HepG2 (cell line): ENCODE measurements around the gene OGG1. TPM values are rescaled to one million over a fixed set of nuclear protein-coding genes. Genes with fewer than 3 reads are reported as not detected.

ENCODE experiments used
- ATF7-NPFF ChIP-seq: sonication (generic); formaldehyde crosslinking; IDR thresholded peaks from 2 replicates; pipeline ENCODE4 v1.8.1; 2023; ENCODE audit warnings: mild to moderate bottlenecking, low read depth, missing genetic modification reagents, moderate library complexity
- CAMTA2 ChIP-seq: sonication (generic); formaldehyde crosslinking; IDR thresholded peaks from 2 replicates; pipeline ENCODE4 v1.4.0; 2020; ENCODE audit warnings: mild to moderate bottlenecking, missing genetic modification reagents, borderline replicate concordance
- CBFB ChIP-seq: sonication (generic); formaldehyde crosslinking; IDR thresholded peaks from 2 replicates; pipeline ENCODE4 v1.4.0; 2020; ENCODE audit warnings: missing genetic modification reagents
- CC2D1A ChIP-seq: sonication (generic); formaldehyde crosslinking; IDR thresholded peaks from 2 replicates; pipeline ENCODE4 v1.8.1; 2023; ENCODE audit warnings: mild to moderate bottlenecking, missing genetic modification reagents
- ELF3 ChIP-seq: IDR thresholded peaks from 2 replicates; pipeline ENCODE4 v1.6.1; 2016; ENCODE audit warnings: missing genetic modification reagents, missing compliant biosample characterization
- FOXO1 ChIP-seq: sonication (generic); formaldehyde crosslinking; IDR thresholded peaks from 2 replicates; pipeline ENCODE4 v1.4.0; 2020; ENCODE audit warnings: missing genetic modification reagents
- GABPB1 ChIP-seq: IDR thresholded peaks from 2 replicates; pipeline ENCODE4 v1.6.1; 2016; ENCODE audit warnings: mild to moderate bottlenecking, missing genetic modification reagents, moderate library complexity, missing compliant biosample characterization
- GATAD1 ChIP-seq: IDR thresholded peaks from 2 replicates; pipeline ENCODE4 v1.6.1; 2016; ENCODE audit warnings: missing genetic modification reagents, missing compliant biosample characterization
- KDM4B ChIP-seq: sonication (generic); formaldehyde crosslinking; IDR thresholded peaks from 2 replicates; pipeline ENCODE4 v1.4.0; 2020; ENCODE audit warnings: missing genetic modification reagents
- LCORL ChIP-seq, 2 experiments: fragments of 450-650 bp in 1 of 2; sonication (generic) in 1 of 2; formaldehyde crosslinking in 1 of 2; IDR thresholded peaks; 2 replicates each; pipeline versions ENCODE4 v1.5.0 to v1.6.1; 2017 to 2020; ENCODE audit warnings: antibody characterized with exemption in 1 of 2, missing genetic modification reagents in 1 of 2
- RBM39 ChIP-seq: fragments of 200-400 bp; formaldehyde crosslinking; IDR thresholded peaks from one replicate; pipeline ENCODE4 v1.6.1; 2018; ENCODE audit warnings: antibody characterized with exemption, mild to moderate bottlenecking, low read depth, low read length; ENCODE audit not compliant: poor library complexity, severe bottlenecking
- RCOR2 ChIP-seq: IDR thresholded peaks from 2 replicates; pipeline ENCODE4 v1.6.1; 2016; ENCODE audit warnings: missing biosample characterization, missing genetic modification reagents
- SIN3A ChIP-seq: IDR thresholded peaks from 2 replicates; pipeline ENCODE4 v1.6.1; 2011; ENCODE audit warnings: low read depth, mild to moderate bottlenecking, control low read depth, low read length, borderline replicate concordance
- THAP11 ChIP-seq: IDR thresholded peaks from 2 replicates; pipeline ENCODE4 v1.6.1; 2016; ENCODE audit warnings: missing biosample characterization, missing genetic modification reagents
- ZBTB38 ChIP-seq: sonication (generic); formaldehyde crosslinking; IDR thresholded peaks from 2 replicates; pipeline ENCODE4 v1.5.1; 2020; ENCODE audit warnings: mild to moderate bottlenecking, missing genetic modification reagents
- ZNF124 ChIP-seq: sonication (generic); formaldehyde crosslinking; IDR thresholded peaks from 2 replicates; pipeline ENCODE4 v1.4.0; 2020; ENCODE audit warnings: missing genetic modification reagents
- ZNF891 ChIP-seq: sonication (generic); formaldehyde crosslinking; IDR thresholded peaks from 2 replicates; pipeline ENCODE4 v1.5.0; 2020; ENCODE audit warnings: mild to moderate bottlenecking, missing genetic modification reagents
- polyA plus RNA-seq, 8 experiments: library from polyadenylated mRNA; depleted of rRNA in 3 of 8; stranded (reverse) in 7 of 8; unstranded in 1 of 8; fragments of >200 nt; fragmentation: Illumina TruSeq in 4 of 8; extraction: Trizol in 4 of 8; gene quantifications; 2 replicates each; pipeline versions ENCODE4 v1.2.1 to v1.2.3, GENCODE V29; 2011 to 2016; ENCODE audit warnings: low read depth in 4 of 8, missing spikeins in 1 of 8, mixed read lengths in 1 of 8; ENCODE audit not compliant: insufficient read depth in 1 of 8
- total RNA-seq, 5 experiments: library from RNA; depleted of rRNA; stranded (reverse); fragments of >200 nt; fragmentation: Illumina TruSeq; extraction: Trizol; gene quantifications; 2 replicates each; pipeline ENCODE4 v1.2.3, GENCODE V29; 2016; ENCODE audit warnings: low read depth in 1 of 5
- TF ChIP-seq, protein P1 (sequence below): sonication (generic); formaldehyde crosslinking; IDR thresholded peaks from 2 replicates; pipeline ENCODE4 v1.5.0; 2020; ENCODE audit warnings: mild to moderate bottlenecking, missing genetic modification reagents, borderline replicate concordance
- TF ChIP-seq, protein P2 (sequence below): sonication (generic); formaldehyde crosslinking; IDR thresholded peaks from 2 replicates; pipeline ENCODE4 v1.5.0; 2020; ENCODE audit warnings: mild to moderate bottlenecking, missing genetic modification reagents
- TF ChIP-seq, protein P3 (sequence below): sonication (generic); formaldehyde crosslinking; IDR thresholded peaks from 2 replicates; pipeline ENCODE4 v1.5.1; 2020; ENCODE audit warnings: mild to moderate bottlenecking, moderate library complexity, missing genetic modification reagents

OGG1 gene
- total and polyA plus RNA-seq, 2 of the 13 experiments (the other 11 are each of a cell fraction or from before 2014, with no cell fraction given), result 28.7 to 33.2 TPM

GRCh38 chr3:9769426-9770275, 19.9 kb downstream of the OGG1 start, which contains the start of gene CAMK1 (continued):
- TF ChIP-seq ELF3 (CRISPR knock-in tag) (peak; percentile 28; the same call in 1 of the 2 replicates), GATAD1 (CRISPR knock-in tag) (0 out of 2 replicates have a peak, but pooled peaks have one; percentile 11), CC2D1A (0 out of 2 replicates have a peak, but pooled peaks have one; percentile 27), LCORL (IDR thresholded peaks at IDR 0.05) (no peak), LCORL (CRISPR knock-in tag; IDR thresholded peaks at IDR 0.05) (no peak), KDM4B (no peak), CAMTA2 (CRISPR knock-in tag) (peak; percentile 25; the same call in 1 of the 2 replicates), THAP11 (CRISPR knock-in tag) (no peak; the same call in 1 of the 2 replicates), GABPB1 (CRISPR knock-in tag) (peak; percentile 48; the same call in 1 of the 2 replicates), ZBTB38 (CRISPR knock-in tag) (peak; percentile 55; the same call in 1 of the 2 replicates), ZNF124 (0 out of 2 replicates have a peak, but pooled peaks have one; percentile 18), CBFB (CRISPR knock-in tag) (0 out of 2 replicates have a peak, but pooled peaks have one; percentile 11), RBM39 (peak; percentile 78), FOXO1 (peak; percentile 58; the same call in 1 of the 2 replicates), ATF7-NPFF (CRISPR knock-in tag) (0 out of 2 replicates have a peak, but pooled peaks have one; percentile 32), ZNF891 (CRISPR knock-in tag) (peak; percentile 38; the same call in 1 of the 2 replicates), RCOR2 (CRISPR knock-in tag) (peak; percentile 10; the same call in 1 of the 2 replicates), SIN3A (peak; percentile 31; the same call in 1 of the 2 replicates)
- TF ChIP-seq, protein P1, sequence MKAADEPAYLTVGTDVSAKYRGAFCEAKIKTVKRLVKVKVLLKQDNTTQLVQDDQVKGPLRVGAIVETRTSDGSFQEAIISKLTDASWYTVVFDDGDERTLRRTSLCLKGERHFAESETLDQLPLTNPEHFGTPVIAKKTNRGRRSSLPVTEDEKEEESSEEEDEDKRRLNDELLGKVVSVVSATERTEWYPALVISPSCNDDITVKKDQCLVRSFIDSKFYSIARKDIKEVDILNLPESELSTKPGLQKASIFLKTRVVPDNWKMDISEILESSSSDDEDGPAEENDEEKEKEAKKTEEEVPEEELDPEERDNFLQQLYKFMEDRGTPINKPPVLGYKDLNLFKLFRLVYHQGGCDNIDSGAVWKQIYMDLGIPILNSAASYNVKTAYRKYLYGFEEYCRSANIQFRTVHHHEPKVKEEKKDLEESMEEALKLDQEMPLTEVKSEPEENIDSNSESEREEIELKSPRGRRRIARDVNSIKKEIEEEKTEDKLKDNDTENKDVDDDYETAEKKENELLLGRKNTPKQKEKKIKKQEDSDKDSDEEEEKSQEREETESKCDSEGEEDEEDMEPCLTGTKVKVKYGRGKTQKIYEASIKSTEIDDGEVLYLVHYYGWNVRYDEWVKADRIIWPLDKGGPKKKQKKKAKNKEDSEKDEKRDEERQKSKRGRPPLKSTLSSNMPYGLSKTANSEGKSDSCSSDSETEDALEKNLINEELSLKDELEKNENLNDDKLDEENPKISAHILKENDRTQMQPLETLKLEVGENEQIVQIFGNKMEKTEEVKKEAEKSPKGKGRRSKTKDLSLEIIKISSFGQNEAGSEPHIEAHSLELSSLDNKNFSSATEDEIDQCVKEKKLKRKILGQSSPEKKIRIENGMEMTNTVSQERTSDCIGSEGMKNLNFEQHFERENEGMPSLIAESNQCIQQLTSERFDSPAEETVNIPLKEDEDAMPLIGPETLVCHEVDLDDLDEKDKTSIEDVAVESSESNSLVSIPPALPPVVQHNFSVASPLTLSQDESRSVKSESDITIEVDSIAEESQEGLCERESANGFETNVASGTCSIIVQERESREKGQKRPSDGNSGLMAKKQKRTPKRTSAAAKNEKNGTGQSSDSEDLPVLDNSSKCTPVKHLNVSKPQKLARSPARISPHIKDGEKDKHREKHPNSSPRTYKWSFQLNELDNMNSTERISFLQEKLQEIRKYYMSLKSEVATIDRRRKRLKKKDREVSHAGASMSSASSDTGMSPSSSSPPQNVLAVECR (CRISPR knock-in tag), result peak; percentile 42; the same call in 1 of the 2 replicates
- TF ChIP-seq, protein P2, sequence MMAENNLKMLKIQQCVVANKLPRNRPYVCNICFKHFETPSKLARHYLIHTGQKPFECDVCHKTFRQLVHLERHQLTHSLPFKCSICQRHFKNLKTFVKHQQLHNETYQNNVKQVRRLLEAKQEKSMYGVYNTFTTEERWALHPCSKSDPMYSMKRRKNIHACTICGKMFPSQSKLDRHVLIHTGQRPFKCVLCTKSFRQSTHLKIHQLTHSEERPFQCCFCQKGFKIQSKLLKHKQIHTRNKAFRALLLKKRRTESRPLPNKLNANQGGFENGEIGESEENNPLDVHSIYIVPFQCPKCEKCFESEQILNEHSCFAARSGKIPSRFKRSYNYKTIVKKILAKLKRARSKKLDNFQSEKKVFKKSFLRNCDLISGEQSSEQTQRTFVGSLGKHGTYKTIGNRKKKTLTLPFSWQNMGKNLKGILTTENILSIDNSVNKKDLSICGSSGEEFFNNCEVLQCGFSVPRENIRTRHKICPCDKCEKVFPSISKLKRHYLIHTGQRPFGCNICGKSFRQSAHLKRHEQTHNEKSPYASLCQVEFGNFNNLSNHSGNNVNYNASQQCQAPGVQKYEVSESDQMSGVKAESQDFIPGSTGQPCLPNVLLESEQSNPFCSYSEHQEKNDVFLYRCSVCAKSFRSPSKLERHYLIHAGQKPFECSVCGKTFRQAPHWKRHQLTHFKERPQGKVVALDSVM (CRISPR knock-in tag), result peak; percentile 60; the same call in 1 of the 2 replicates
- TF ChIP-seq, protein P3, sequence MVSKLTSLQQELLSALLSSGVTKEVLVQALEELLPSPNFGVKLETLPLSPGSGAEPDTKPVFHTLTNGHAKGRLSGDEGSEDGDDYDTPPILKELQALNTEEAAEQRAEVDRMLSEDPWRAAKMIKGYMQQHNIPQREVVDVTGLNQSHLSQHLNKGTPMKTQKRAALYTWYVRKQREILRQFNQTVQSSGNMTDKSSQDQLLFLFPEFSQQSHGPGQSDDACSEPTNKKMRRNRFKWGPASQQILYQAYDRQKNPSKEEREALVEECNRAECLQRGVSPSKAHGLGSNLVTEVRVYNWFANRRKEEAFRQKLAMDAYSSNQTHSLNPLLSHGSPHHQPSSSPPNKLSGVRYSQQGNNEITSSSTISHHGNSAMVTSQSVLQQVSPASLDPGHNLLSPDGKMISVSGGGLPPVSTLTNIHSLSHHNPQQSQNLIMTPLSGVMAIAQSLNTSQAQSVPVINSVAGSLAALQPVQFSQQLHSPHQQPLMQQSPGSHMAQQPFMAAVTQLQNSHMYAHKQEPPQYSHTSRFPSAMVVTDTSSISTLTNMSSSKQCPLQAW (CRISPR knock-in tag), result peak; percentile 8; the same call in 1 of the 2 replicates
